Limb (tissue), 2 donors: Measurements from ENCODE around the gene PDE6D.

Experiments
- DNase-seq, 2 donors: peaks; one replicate each; pipeline ENCODE4 v3.0.0-alpha.2; 2016; ENCODE audit errors: extremely low spot score in 2 of 2

The PDE6D gene

GRCh38 chr2:231707927-231708772 is 72.9 kb downstream of the PDE6D start, which contains the start of gene PTMA:
Gene PTMA (plus strand): TSS chr2:231708525. CDS start chr2:231708707, 182 bp downstream.
- DNase-seq = peak; percentile 99 to 100

- peak; percentile 52 to 84 for DNase-seq
Observed at GRCh38 chr2:231707625-231707926, 73.5 kb downstream of the PDE6D start.

GRCh38 chr2:231706731-231707624 is 74.1 kb downstream of the PDE6D start:
- DNase-seq = peak; percentile 98 to 99

GRCh38 chr2:231704017-231704416 is 77.1 kb downstream of the PDE6D start:
- DNase-seq = no peak

- peak in 1 of 2 donors; percentile 33 for DNase-seq
Observed at GRCh38 chr2:231701456-231702373, 79.4 kb downstream of the PDE6D start.

GRCh38 chr2:231699006-231699405 is 82.1 kb downstream of the PDE6D start:
- no peak for DNase-seq

- DNase-seq = no peak
Observed at GRCh38 chr2:231696004-231696367, 85.1 kb downstream of the PDE6D start.

- no peak for DNase-seq
Observed at GRCh38 chr2:231693956-231694355, 87.1 kb downstream of the PDE6D start.

GRCh38 chr2:231692847-231693246 is 88.2 kb downstream of the PDE6D start:
- DNase-seq = no peak

GRCh38 chr2:231691251-231691772 is 89.8 kb downstream of the PDE6D start:
- no peak for DNase-seq

- DNase-seq = no peak
Observed at GRCh38 chr2:231689124-231689893, 91.8 kb downstream of the PDE6D start.

- DNase-seq = no peak
Observed at GRCh38 chr2:231688719-231689118, 92.4 kb downstream of the PDE6D start.

- DNase-seq = no peak
Observed at GRCh38 chr2:231687961-231688360, 93.1 kb downstream of the PDE6D start.

- no peak for DNase-seq
Observed at GRCh38 chr2:231687133-231687852, 93.8 kb downstream of the PDE6D start.

GRCh38 chr2:231686192-231687100 is 94.6 kb downstream of the PDE6D start:
- DNase-seq = no peak

- no peak for DNase-seq
Observed at GRCh38 chr2:231685349-231686191, 95.5 kb downstream of the PDE6D start.

GRCh38 chr2:231684314-231685223 is 96.5 kb downstream of the PDE6D start:
- DNase-seq = peak in 1 of 2 donors; percentile 70
